ENCODE data around the gene SULT1E1. TPM values are rescaled to one million over a fixed set of nuclear protein-coding genes. Genes with fewer than 3 reads are reported as not detected.

Gene SULT1E1
- total and polyA plus RNA-seq, 2 of the 8 experiments (the other 6 are each of a cell fraction or from before 2014, with no cell fraction given), result not detected

- no peaks in the 10 kb centered on the region for H3K23me2 ChIP-seq (ENCODE audit: low read depth, low read length)
- H3K4ac ChIP-seq (replicated peaks; ENCODE audit: insufficient read length, low read depth, low read length), result no peak overlapping the region
- no peak overlapping the region for H2BK12ac ChIP-seq (ENCODE audit: low read depth, low read length)
- no peak overlapping the region for H2BK5ac ChIP-seq (ENCODE audit: low read depth, low read length)
- ChIA-PET POLR2A (ENCODE audit: partially characterized antibody) (no interaction called here), CTCF (ENCODE audit: partially characterized antibody) (no interaction called here)
- peaks cover 0 to 1% (median 0%) of the 10 kb centered on the region in 4 experiments; a peak in 1 of 7 replicates for H3K27me3 ChIP-seq (replicated peaks in 1 of 4; ENCODE audit: control insufficient read depth in 3 of 4, extremely low read depth in 1 of 4, insufficient read depth in 3 of 4, low read length in 3 of 4)
- no peak overlapping the region for H2BK120ac ChIP-seq (replicated peaks; ENCODE audit: low read depth, low read length)
- peaks cover 0 to 2% (median 0%) of the 10 kb centered on the region in 4 experiments; a peak in 1 of 7 replicates for H3K4me1 ChIP-seq (replicated peaks in 1 of 4; ENCODE audit: control insufficient read depth in 3 of 4, insufficient read depth in 4 of 4, low read length in 3 of 4)
- no peak overlapping the region for H3K18ac ChIP-seq (ENCODE audit: extremely low read depth, low read length)
- no peak overlapping the region for H3K27ac ChIP-seq (ENCODE audit: low read depth, low read length)
- H2BK15ac ChIP-seq (ENCODE audit: low read length), result no peak overlapping the region
- no peaks in the 10 kb centered on the region for H3K79me2 ChIP-seq (ENCODE audit: control insufficient read depth in 1 of 2, insufficient read depth in 2 of 2, low read length in 2 of 2)
- H3K56ac ChIP-seq (replicated peaks; ENCODE audit: insufficient read length, low read depth, low read length), result no peak overlapping the region
- no peaks in the 10 kb centered on the region for H3K36me3 ChIP-seq (ENCODE audit: control insufficient read depth in 2 of 4, insufficient read depth in 4 of 4, low read length in 3 of 4)
- no peak overlapping the region for H3K14ac ChIP-seq (ENCODE audit: insufficient read length)
- no peak overlapping the region for H2AK5ac ChIP-seq (ENCODE audit: low read depth, low read length)
- H4K8ac ChIP-seq (ENCODE audit: extremely low read depth, insufficient read depth, low read length), result no peak overlapping the region
- H3K4me3 ChIP-seq (ENCODE audit: extremely low read depth in 1 of 4, insufficient read depth in 2 of 4, low read depth in 3 of 4, low read length in 4 of 4), result no peak overlapping the region
- H3K9ac ChIP-seq (replicated peaks in 1 of 4; ENCODE audit: extremely low read depth in 1 of 4, low read depth in 3 of 4, low read length in 3 of 4), result no peak overlapping the region
- H3K4me2 ChIP-seq (ENCODE audit: insufficient read depth in 1 of 2, low read depth in 2 of 2, low read length in 2 of 2), result no peak overlapping the region
- no peak overlapping the region for H2AFZ ChIP-seq (ENCODE audit: low read length)
- no peaks in the 10 kb centered on the region for H3K79me1 ChIP-seq (ENCODE audit: low read depth, low read length)
- no peak overlapping the region for H4K91ac ChIP-seq (replicated peaks; ENCODE audit: insufficient read length, low read length)
- no peak overlapping the region for H2BK20ac ChIP-seq (ENCODE audit: low read length)
- DNase-seq (ENCODE audit: low read depth in 1 of 2, low spot score in 2 of 2), result no peak
- no peak overlapping the region for H4K5ac ChIP-seq (ENCODE audit: insufficient read length, low read depth, low read length)
- no peak overlapping the region for H3K23ac ChIP-seq (ENCODE audit: insufficient read length)
- TF ChIP-seq FOSL1 (IDR thresholded peaks at IDR 0.05; ENCODE audit: insufficient read depth, low read depth, low read length) (no peak), CHD2 (IDR thresholded peaks at IDR 0.05; ENCODE audit: low read length) (no peak), CTCF (IDR thresholded peaks at IDR 0.05; ENCODE audit: control extremely low read depth in 1 of 3, insufficient read depth in 1 of 3, low read depth in 1 of 3, low read length in 3 of 3) (no peak), TAF7 (optimal IDR thresholded peaks at IDR 0.05; ENCODE audit: borderline replicate concordance, low read depth, low read length) (no peak), USF2 (IDR thresholded peaks at IDR 0.05; ENCODE audit: low read length) (no peak), EGR1 (IDR thresholded peaks at IDR 0.05; ENCODE audit: borderline replicate concordance, low read depth, low read length) (no peak), BRCA1 (IDR thresholded peaks at IDR 0.05; ENCODE audit: low read depth, low read length) (no peak), RFX5 (IDR thresholded peaks at IDR 0.05; ENCODE audit: borderline replicate concordance, low read depth, low read length) (no peak), MAFK (IDR thresholded peaks at IDR 0.05; ENCODE audit: low read depth, low read length) (no peak)
- H3K9me3 ChIP-seq (ENCODE audit: insufficient read depth in 2 of 2, low read depth in 1 of 2, low read length in 1 of 2), result no peaks in the 10 kb centered on the region
- WGBS, 2 experiments (ENCODE audit: extremely low coverage in 1 of 2, insufficient coverage in 1 of 2, insufficient read length in 1 of 2, insufficient replicate concordance in 2 of 2, low coverage in 1 of 2, low lambda C conversion rate in 2 of 2, missing lambda C conversion rate in 1 of 2), result 86% methylated on average over 1 of the region's 1 CpG; no CpG with 5 or more reads in 1 of the 2 experiments
- no peaks in the 10 kb centered on the region for H4K20me1 ChIP-seq (replicated peaks in 1 of 2; ENCODE audit: control insufficient read depth in 1 of 2, insufficient read depth in 2 of 2, low read length in 2 of 2)
- FAIRE-seq, result no peak
Observed at GRCh38 chr4:69858690-69859089, 1.3 kb downstream of the SULT1E1 start.
